Stimulated activated CD4-positive, alpha-beta T cell treated with anti-CD3 and anti-CD28 coated beads, TNF-alpha, amount 100 ng/mL, for 4 hours (primary cell): ENCODE results near the gene SPATA45.

Experiments
- DNase-seq, 3 experiments: peaks; one replicate each; pipeline ENCODE4 v3.0.0-alpha.2; 2020; ENCODE audit warnings: low read depth in 3 of 3

The SPATA45 gene

GRCh38 chr1:212828395-212828794, 19.1 kb downstream of the SPATA45 start:
- no peak for DNase-seq

- DNase-seq = no peak
Observed at GRCh38 chr1:212827831-212828278, 19.6 kb downstream of the SPATA45 start.

- no peak for DNase-seq
Observed at GRCh38 chr1:212827171-212827776, 20.2 kb downstream of the SPATA45 start.

- no peak for DNase-seq
Observed at GRCh38 chr1:212825798-212826452, 21.5 kb downstream of the SPATA45 start.

GRCh38 chr1:212824201-212824600, 23.2 kb downstream of the SPATA45 start:
- DNase-seq = no peak

GRCh38 chr1:212822956-212823355, 24.5 kb downstream of the SPATA45 start:
- no peak for DNase-seq

- no peak for DNase-seq
Observed at GRCh38 chr1:212820969-212821368, 26.5 kb downstream of the SPATA45 start.

GRCh38 chr1:212819726-212820125, 27.7 kb downstream of the SPATA45 start:
- DNase-seq = no peak

GRCh38 chr1:212816567-212817278, 30.7 kb downstream of the SPATA45 start:
- DNase-seq = no peak

GRCh38 chr1:212814537-212815334, 32.7 kb downstream of the SPATA45 start:
- DNase-seq = no peak

GRCh38 chr1:212805767-212806166, 41.7 kb downstream of the SPATA45 start:
- DNase-seq = no peak

- no peak for DNase-seq
Observed at GRCh38 chr1:212797681-212798080, 49.8 kb downstream of the SPATA45 start.

GRCh38 chr1:212794561-212795014, 52.9 kb downstream of the SPATA45 start:
- no peak for DNase-seq

- no peak for DNase-seq
Observed at GRCh38 chr1:212792396-212792908, 55.0 kb downstream of the SPATA45 start.

- DNase-seq = peak; percentile 89 to 96 (median 90)
Observed at GRCh38 chr1:212791676-212792395, 55.6 kb downstream of the SPATA45 start, which contains the start of the genes NSL1 and TATDN3. Gene NSL1, minus strand, starts transcription at chr1:212791777. Its CDS starts 14 bp downstream, at chr1:212791763. Gene TATDN3, plus strand, starts transcription at chr1:212791894. Its CDS starts 28 bp downstream, at chr1:212791922.

- DNase-seq = no peak
Observed at GRCh38 chr1:212791261-212791675, 56.2 kb downstream of the SPATA45 start.

- no peak for DNase-seq
Observed at GRCh38 chr1:212785871-212786270, 61.6 kb downstream of the SPATA45 start.

- no peak for DNase-seq
Observed at GRCh38 chr1:212783976-212784375, 63.5 kb downstream of the SPATA45 start.

GRCh38 chr1:212782422-212783154, 64.9 kb downstream of the SPATA45 start:
- DNase-seq = no peak

GRCh38 chr1:212781225-212781624, 66.2 kb downstream of the SPATA45 start:
- DNase-seq = no peak
